OCI-LY3 (cell line): ENCODE measurements around the gene TFE3.

ENCODE experiments used
- CTCF ChIP-seq: fragments of 200-600, 300-600 bp; sonication (generic); IDR thresholded peaks from 2 replicates; pipeline ENCODE4 v1.5.1; 2014; ENCODE audit warnings: antibody characterized with exemption, low read length, low read depth
- EZH2phosphoT487 ChIP-seq: fragments of 200-600 bp; shearing (Covaris generic); IDR thresholded peaks from 2 replicates; pipeline ENCODE4 v1.6.1; 2018; ENCODE audit warnings: antibody characterized with exemption, mixed run types, low read depth

- TF ChIP-seq EZH2phosphoT487 (no peak), CTCF (no peak)
Observed at GRCh38 chrX:49060914-49061313, 17.8 kb upstream of the TFE3 start.
